ENCODE measurements around the gene CRYL1. TPM values are rescaled to one million over a fixed set of nuclear protein-coding genes. Genes with fewer than 3 reads are reported as not detected.

Gene CRYL1
- total RNA-seq, 1 donor from 2014 or later, result 14.3 TPM

DNA sequence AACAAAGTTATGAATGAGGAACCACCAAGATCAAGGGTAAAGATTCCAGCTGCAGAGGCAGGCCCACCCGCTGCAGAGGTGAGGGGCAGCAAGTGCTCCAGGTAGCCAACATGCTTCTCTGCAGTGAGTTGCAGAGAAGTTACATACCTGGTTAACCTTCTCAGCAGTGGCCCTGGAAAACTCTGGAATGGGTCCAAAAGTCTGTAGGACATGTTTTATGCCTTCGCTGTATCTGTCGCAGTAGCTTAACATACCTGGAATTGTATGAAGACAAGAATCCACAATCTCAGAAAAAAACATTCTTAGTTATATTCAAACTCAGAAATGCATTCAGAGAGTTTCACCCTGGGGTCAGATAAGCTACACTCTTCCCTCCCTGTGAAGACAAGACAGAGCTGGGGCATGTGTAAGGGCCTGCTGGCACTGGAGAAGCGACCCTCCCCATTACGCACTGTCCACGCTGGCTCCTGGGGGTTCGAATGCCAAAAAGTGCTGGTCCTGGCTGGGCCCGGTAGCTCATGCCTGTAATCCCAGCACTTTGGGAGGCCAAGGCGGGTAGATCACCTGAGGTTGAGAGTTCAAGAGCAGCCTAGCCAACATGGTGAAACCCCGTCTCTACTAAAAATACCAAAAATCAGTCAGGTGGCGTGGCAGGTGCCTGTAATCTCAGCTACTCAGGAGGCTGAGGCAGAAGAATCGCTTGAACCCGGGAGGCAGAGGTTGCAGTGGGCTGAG lies 121.0 kb downstream of the CRYL1 start:
- DNase-seq (ENCODE audit: low spot score in 2 of 2) (no peak), FAIRE-seq (no peak)

- FAIRE-seq, result no peak
- no peak for DNase-seq (ENCODE audit: low spot score in 2 of 2)
Observed at GRCh38 chr13:20403826-20404225, 121.8 kb downstream of the CRYL1 start.

GRCh38 chr13:20402881-20403280 lies 122.8 kb downstream of the CRYL1 start:
- no peak for FAIRE-seq

DNA sequence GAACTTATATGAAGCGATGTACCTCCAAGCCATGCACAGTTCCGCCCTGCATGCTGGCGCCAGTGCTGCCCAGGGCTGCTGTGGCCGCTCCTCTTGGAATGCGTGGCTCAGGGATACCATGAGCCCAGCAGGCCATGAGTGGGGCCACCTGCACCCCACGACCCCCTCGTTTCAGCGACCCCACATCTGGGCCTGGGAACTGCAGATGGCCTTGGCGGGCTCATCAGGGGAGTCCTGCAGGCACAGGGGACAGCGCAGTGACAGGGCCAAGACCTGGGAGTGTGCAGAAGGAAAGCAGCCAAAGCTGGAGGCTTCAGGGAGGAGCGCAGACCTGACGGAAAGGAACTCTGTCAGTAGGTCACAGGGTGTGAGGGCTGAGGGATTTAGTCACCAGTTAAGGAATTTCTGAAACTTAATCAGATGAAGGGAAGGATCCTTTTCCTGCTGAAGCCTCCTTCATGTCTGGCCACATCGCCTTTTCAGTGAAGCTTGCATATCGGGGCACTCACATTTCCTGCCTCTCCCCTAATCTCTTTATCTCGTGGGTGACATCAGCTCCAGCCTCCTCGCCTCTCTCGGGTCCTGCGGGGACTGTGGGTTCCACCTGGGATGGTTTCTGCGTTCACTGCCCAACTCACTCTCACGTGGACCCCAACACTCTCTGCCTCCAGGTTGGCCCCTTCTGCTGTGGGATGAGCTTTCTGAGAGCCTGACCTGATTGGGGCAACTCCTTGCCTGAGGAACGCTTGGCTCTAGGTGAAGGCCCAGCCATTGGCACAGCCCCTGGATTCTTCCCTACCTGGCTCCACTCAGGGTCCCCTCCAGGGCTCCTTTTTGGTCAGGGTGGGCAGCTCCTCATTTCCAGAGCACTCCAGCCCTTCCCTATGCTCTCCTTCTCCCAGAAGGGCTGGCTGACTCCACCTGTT lies 123.5 kb downstream of the CRYL1 start:
- FAIRE-seq, result no peak

More at GRCh38 chr13:20402881-20403280, 122.8 kb downstream of the CRYL1 start:
- no peak for DNase-seq (ENCODE audit: low spot score in 2 of 2)

GRCh38 chr13:20401531-20401930 lies 124.1 kb downstream of the CRYL1 start:
- no peak for FAIRE-seq
- DNase-seq (ENCODE audit: low spot score in 2 of 2), result no peak

More for the DNA sequence above, 123.5 kb downstream of the CRYL1 start:
- no peak for DNase-seq (ENCODE audit: low spot score in 2 of 2)

- no peak for DNase-seq (ENCODE audit: low spot score in 2 of 2)
- FAIRE-seq, result no peak
Observed at GRCh38 chr13:20400774-20401173, 124.9 kb downstream of the CRYL1 start.

DNA sequence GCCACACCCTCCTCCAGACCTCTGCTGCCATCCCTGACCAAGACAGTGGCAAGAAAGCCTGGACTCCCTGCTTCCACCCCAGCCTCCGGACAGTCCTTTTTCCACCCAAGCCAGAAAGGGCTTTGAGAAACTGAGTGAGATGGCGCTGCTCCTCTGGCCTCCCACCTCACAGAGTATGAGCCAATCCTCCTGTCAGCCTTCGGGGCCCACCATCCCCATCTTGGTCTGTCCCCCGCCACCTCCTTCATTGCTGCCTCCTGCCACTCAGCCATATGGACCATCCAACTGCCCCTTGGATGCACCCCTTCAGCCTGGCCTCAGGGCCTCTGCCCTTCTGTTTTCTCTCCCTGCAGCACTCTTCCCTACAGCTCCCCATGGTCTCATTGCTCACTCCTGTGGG lies 125.7 kb downstream of the CRYL1 start:
- DNase-seq (ENCODE audit: low spot score in 2 of 2) (no peak), FAIRE-seq (no peak)

- no peak for FAIRE-seq
- no peak for DNase-seq (ENCODE audit: low spot score in 2 of 2)
Observed at GRCh38 chr13:20399515-20399914, 126.1 kb downstream of the CRYL1 start.

- no peak for FAIRE-seq
Observed at GRCh38 chr13:20398459-20398858, 127.2 kb downstream of the CRYL1 start.

GRCh38 chr13:20397896-20398295 lies 127.8 kb downstream of the CRYL1 start:
- FAIRE-seq (no peak), DNase-seq (ENCODE audit: low spot score in 2 of 2) (no peak)

More at GRCh38 chr13:20398459-20398858, 127.2 kb downstream of the CRYL1 start:
- no peak for DNase-seq (ENCODE audit: low spot score in 2 of 2)

GRCh38 chr13:20395061-20395916 lies 130.4 kb downstream of the CRYL1 start:
- FAIRE-seq (no peak), DNase-seq (ENCODE audit: low spot score in 2 of 2) (no peak)

DNA sequence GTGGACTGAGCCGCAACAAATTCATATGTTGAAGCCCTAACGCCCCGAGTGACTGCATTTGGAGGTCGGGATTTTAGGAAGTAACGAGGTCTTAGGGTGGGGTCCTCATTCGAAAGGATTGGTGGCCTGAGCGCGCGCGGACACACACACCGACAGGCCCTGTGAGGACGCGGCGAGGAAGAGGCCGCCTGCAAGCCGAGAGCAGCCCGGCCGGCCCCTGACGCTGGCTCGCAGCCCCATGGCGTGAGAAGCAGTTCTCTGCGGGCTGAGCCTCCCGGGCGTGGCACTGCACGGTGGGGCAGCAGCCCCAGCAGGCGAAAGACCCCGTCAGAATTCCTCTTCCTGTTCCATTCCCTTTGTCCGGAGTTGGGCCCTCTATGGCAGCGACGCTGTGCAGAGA lies 131.2 kb downstream of the CRYL1 start:
- DNase-seq (ENCODE audit: low spot score in 2 of 2) (no peak), FAIRE-seq (no peak)

DNA sequence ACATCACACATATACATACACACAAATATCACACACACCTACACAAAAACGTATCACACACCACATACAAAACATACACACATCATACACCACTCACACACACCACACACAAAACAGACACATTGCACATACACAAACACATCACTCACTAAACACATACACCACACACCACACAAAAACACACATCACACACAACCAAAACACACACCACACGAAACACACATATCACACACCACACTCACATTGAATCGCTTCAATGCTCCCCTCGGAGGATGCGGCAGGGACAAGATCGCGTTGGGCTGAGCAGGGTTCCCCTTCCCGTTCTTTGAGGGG lies 131.5 kb downstream of the CRYL1 start:
- no peak for DNase-seq (ENCODE audit: low spot score in 2 of 2)
- no peak for FAIRE-seq

DNA sequence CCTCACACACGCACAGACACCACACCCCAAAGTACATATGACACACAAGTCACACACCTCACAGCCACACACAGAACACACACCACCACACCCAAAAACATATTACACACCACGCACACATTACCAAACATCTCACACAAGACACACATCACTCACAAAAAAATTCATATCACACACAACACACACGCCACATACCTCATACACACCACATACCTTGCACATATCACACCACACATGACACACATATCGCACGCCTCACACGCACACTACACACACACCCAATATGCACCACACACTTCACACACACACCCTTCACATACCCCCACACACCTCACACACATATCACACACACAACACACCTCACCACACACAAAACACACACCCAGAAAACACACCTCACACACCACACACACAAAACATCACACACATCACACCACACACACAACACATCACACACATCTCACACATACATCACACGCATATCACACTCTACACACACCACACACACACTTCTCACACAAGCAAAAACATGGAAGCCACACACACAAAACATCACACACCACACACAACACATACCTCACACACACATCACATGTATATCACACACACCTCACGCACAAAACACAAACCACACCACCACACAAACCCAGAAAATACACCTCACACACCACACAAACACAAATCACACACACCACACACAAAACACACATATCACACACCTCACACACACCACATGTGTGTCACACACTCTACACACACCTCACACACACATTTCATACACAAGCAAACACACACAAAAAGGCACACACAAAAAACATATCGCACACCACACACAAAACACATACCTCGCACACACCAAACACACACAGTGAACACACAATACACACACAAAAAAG lies 132.1 kb downstream of the CRYL1 start:
- FAIRE-seq, result no peak

GRCh38 chr13:20392530-20392929 lies 133.1 kb downstream of the CRYL1 start:
- FAIRE-seq, result no peak
- DNase-seq (ENCODE audit: low spot score in 2 of 2), result no peak

More for the DNA sequence above, 132.1 kb downstream of the CRYL1 start:
- DNase-seq (ENCODE audit: low spot score in 2 of 2), result no peak

DNA sequence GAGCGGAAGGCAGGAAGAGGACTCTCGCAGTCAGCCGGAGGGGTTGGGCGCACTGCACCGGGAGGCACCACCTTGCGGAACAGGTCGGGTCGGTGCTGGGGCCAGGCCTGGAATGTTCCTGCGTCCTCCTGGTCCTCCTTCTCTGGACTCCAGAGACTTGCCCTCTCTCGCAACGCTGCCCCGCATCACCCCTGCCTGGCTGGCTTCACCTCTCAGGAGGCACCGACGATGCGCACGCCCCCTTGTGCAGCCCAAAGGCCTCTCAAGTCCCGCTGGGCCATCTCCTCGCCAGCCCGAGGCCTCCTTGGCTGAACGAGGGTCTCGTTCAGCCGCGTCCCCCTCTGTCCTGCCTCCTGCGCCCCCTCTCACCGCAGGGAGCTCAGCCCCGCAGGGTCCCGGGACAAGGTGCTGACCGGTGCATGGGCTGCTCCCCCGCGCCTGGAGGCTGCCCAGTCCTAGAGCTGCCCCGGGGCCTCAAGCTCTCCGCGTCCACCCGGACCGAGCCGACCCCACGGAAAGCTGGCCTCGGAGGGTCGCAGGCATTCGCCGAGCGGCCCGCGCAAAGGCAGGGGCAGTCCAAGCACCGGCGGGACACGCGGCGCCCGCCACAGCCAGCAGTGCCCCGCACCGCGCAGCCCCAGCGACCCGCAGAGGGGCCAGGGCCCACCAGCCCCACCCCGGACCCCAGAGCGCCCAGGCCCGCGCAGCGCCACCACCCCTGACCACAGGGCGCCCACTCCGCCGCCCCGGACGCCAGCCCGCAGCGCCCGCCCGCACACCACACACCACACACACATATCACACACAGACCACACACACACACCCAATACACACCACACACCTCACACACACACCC lies 133.8 kb downstream of the CRYL1 start:
- DNase-seq (ENCODE audit: low spot score in 2 of 2) (no peak), FAIRE-seq (no peak)

DNA sequence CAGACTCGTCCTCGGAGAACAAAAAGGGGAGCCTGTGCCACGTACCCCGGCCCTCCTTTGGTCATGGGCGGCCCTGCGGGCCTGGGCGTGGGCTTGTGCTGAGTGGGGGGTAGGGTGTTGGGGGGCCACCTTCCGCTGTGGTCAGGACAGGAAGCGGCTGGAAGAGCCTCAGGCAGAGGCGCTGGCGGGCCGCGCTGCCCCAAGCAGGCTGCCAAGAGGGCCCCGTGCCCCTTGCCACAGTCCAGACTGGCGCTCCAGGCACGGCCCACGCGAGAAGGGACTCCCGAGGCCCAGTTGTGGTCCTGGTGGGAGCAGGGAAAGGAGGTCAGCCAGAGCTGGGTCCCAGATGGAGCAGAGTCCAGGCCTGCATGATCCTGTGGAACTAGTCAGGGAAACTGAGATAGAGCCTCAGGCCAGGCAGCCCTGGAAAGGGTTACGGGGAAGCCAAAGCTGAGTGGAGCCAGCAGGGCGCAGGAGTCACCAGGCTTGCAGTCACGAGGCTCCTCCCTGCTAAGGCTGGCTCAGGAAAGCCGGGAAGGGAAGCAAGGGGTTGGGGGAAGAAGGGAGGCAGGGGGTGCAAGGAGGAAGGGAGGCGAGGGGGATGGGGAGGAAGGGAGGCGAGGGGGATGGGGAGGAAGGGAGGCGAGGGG lies 135.0 kb downstream of the CRYL1 start:
- FAIRE-seq (no peak), DNase-seq (ENCODE audit: low spot score in 2 of 2) (no peak)
